Activated T-cell treated with anti-CD3 and anti-CD28 coated beads, Interleukin-2, amount 50 U/mL, for 4 hours (primary cell): ENCODE measurements around the gene LGALS9. TPM values are rescaled to one million over a fixed set of nuclear protein-coding genes. Genes with fewer than 3 reads are reported as not detected.

Experiments used
- ATAC-seq, 2 donors: fragments of 200-7000 bp; cut with Tn5 transposase; one replicate each; pipeline ENCODE4 v1.10.0; 2021
- DNase-seq: peaks from one replicate; pipeline ENCODE4 v3.0.0-alpha.2; 2020
- H3K27me3 Mint-ChIP-seq: one replicate; pipeline ENCODE4 v1.8.0; 2021; ENCODE audit warnings: low read depth, mixed read lengths
- H3K36me3 Mint-ChIP-seq: one replicate; pipeline ENCODE4 v1.8.0; 2022; ENCODE audit warnings: mixed read lengths; ENCODE audit not compliant: insufficient read depth
- H3K4me1 Mint-ChIP-seq: one replicate; pipeline ENCODE4 v1.8.0; 2021; ENCODE audit warnings: low read depth, mixed read lengths
- H3K4me3 Mint-ChIP-seq: one replicate; pipeline ENCODE4 v1.8.0; 2021; ENCODE audit warnings: mild to moderate bottlenecking, moderate library complexity, mixed read lengths
- H3K9me3 Mint-ChIP-seq: one replicate; pipeline ENCODE4 v1.8.0; 2021; ENCODE audit warnings: mixed read lengths
- total RNA-seq, 3 donors: library from RNA; stranded (reverse); gene quantifications; one replicate each; pipeline ENCODE4 v1.2.1, GENCODE V29; 2021

LGALS9 gene
- total RNA-seq = 10 to 100 TPM; 13.4 to 21.8 (median 16.4) TPM

- DNase-seq = no peak
- Mint-ChIP-seq H3K27me3 (no peaks in the 10 kb centered on the region), H3K4me1 (peaks cover 53% of the 10 kb centered on the region), H3K4me3 (peak within 1 kb of the TSS; percentile 83), H3K9me3 (no peaks in the 10 kb centered on the region), H3K36me3 (peaks cover 7% of the 10 kb centered on the region)
- peak; percentile 65 to 71 for ATAC-seq
These were observed at the start of gene LGALS9 for GRCh38 chr17:27630607-27631410. LGALS9 (plus strand) TSS chr17:27631188; CDS start chr17:27631266, 78 bp downstream.

- DNase-seq = no peak
- no peak for ATAC-seq
- no peak overlapping the region for H3K4me3 Mint-ChIP-seq
- H3K9me3 Mint-ChIP-seq = no peaks in the 10 kb centered on the region
- peaks cover 19% of the 10 kb centered on the region for H3K36me3 Mint-ChIP-seq
- H3K4me1 Mint-ChIP-seq = peaks cover 16% of the 10 kb centered on the region
- H3K27me3 Mint-ChIP-seq = no peaks in the 10 kb centered on the region
These were observed 48.3 kb upstream of the LGALS9 start for GRCh38 chr17:27582696-27583095.

- Mint-ChIP-seq H3K36me3 (peaks cover 27% of the 10 kb centered on the region), H3K4me1 (no peaks in the 10 kb centered on the region), H3K9me3 (no peaks in the 10 kb centered on the region), H3K4me3 (no peak overlapping the region), H3K27me3 (no peaks in the 10 kb centered on the region)
- DNase-seq (no peak), ATAC-seq (no peak)
These were observed 45.8 kb upstream of the LGALS9 start for GRCh38 chr17:27585153-27585681.

GRCh38 chr17:27585792-27586191 is 45.2 kb upstream of the LGALS9 start:
- ATAC-seq (no peak), DNase-seq (no peak)
- Mint-ChIP-seq H3K4me3 (no peak overlapping the region), H3K4me1 (no peaks in the 10 kb centered on the region), H3K36me3 (peaks cover 27% of the 10 kb centered on the region), H3K27me3 (no peaks in the 10 kb centered on the region), H3K9me3 (no peaks in the 10 kb centered on the region)

- Mint-ChIP-seq H3K4me3 (no peak overlapping the region), H3K4me1 (no peaks in the 10 kb centered on the region), H3K27me3 (no peaks in the 10 kb centered on the region), H3K9me3 (no peaks in the 10 kb centered on the region), H3K36me3 (peaks cover 30% of the 10 kb centered on the region)
- DNase-seq = no peak
- ATAC-seq = no peak
These were observed 44.7 kb upstream of the LGALS9 start for GRCh38 chr17:27586203-27586721.

- Mint-ChIP-seq H3K27me3 (no peaks in the 10 kb centered on the region), H3K36me3 (peaks cover 32% of the 10 kb centered on the region), H3K9me3 (no peaks in the 10 kb centered on the region), H3K4me3 (no peak overlapping the region), H3K4me1 (no peaks in the 10 kb centered on the region)
- ATAC-seq (no peak), DNase-seq (no peak)
These were observed 42.6 kb upstream of the LGALS9 start for GRCh38 chr17:27588354-27588753.

- no peaks in the 10 kb centered on the region for H3K9me3 Mint-ChIP-seq
- ATAC-seq (no peak), DNase-seq (no peak)
- no peaks in the 10 kb centered on the region for H3K27me3 Mint-ChIP-seq
- H3K36me3 Mint-ChIP-seq = peaks cover 30% of the 10 kb centered on the region
- no peak overlapping the region for H3K4me3 Mint-ChIP-seq
- peaks cover 4% of the 10 kb centered on the region for H3K4me1 Mint-ChIP-seq
These were observed 40.1 kb upstream of the LGALS9 start for GRCh38 chr17:27590864-27591263.

GRCh38 chr17:27591986-27592385 is 39.0 kb upstream of the LGALS9 start:
- Mint-ChIP-seq H3K9me3 (no peaks in the 10 kb centered on the region), H3K36me3 (peaks cover 33% of the 10 kb centered on the region), H3K4me3 (no peak overlapping the region), H3K27me3 (no peaks in the 10 kb centered on the region), H3K4me1 (peaks cover 4% of the 10 kb centered on the region)
- ATAC-seq (no peak), DNase-seq (no peak)

- DNase-seq (no peak), ATAC-seq (no peak)
- peaks cover 32% of the 10 kb centered on the region for H3K36me3 Mint-ChIP-seq
These were observed 37.6 kb upstream of the LGALS9 start for GRCh38 chr17:27593232-27593856.

GRCh38 chr17:27593857-27594255 is 37.1 kb upstream of the LGALS9 start:
- no peak for DNase-seq

More at GRCh38 chr17:27593232-27593856, 37.6 kb upstream of the LGALS9 start:
- peaks cover 4% of the 10 kb centered on the region for H3K4me1 Mint-ChIP-seq
- no peaks in the 10 kb centered on the region for H3K9me3 Mint-ChIP-seq
- H3K27me3 Mint-ChIP-seq = no peaks in the 10 kb centered on the region
- H3K4me3 Mint-ChIP-seq = no peak overlapping the region

GRCh38 chr17:27595208-27595607 is 35.8 kb upstream of the LGALS9 start:
- H3K36me3 Mint-ChIP-seq = peaks cover 28% of the 10 kb centered on the region
- no peaks in the 10 kb centered on the region for H3K27me3 Mint-ChIP-seq
- ATAC-seq (peak; percentile 59 to 72), DNase-seq (no peak)
- H3K4me1 Mint-ChIP-seq = peaks cover 6% of the 10 kb centered on the region
- no peak overlapping the region for H3K4me3 Mint-ChIP-seq
- H3K9me3 Mint-ChIP-seq = no peaks in the 10 kb centered on the region

More at GRCh38 chr17:27593857-27594255, 37.1 kb upstream of the LGALS9 start:
- Mint-ChIP-seq H3K9me3 (no peaks in the 10 kb centered on the region), H3K4me1 (peaks cover 4% of the 10 kb centered on the region), H3K36me3 (peaks cover 31% of the 10 kb centered on the region), H3K4me3 (no peak overlapping the region), H3K27me3 (no peaks in the 10 kb centered on the region)
- ATAC-seq = no peak

GRCh38 chr17:27596096-27596495 is 34.9 kb upstream of the LGALS9 start:
- Mint-ChIP-seq H3K27me3 (no peaks in the 10 kb centered on the region), H3K36me3 (peaks cover 27% of the 10 kb centered on the region), H3K4me1 (peaks cover 6% of the 10 kb centered on the region), H3K4me3 (no peak overlapping the region), H3K9me3 (no peaks in the 10 kb centered on the region)
- ATAC-seq = no peak
- DNase-seq = no peak

- no peaks in the 10 kb centered on the region for H3K27me3 Mint-ChIP-seq
- H3K4me3 Mint-ChIP-seq = no peak overlapping the region
- H3K36me3 Mint-ChIP-seq = peaks cover 27% of the 10 kb centered on the region
- peaks cover 6% of the 10 kb centered on the region for H3K4me1 Mint-ChIP-seq
- ATAC-seq (no peak), DNase-seq (no peak)
- H3K9me3 Mint-ChIP-seq = no peaks in the 10 kb centered on the region
These were observed 34.3 kb upstream of the LGALS9 start for GRCh38 chr17:27596566-27597187.

GRCh38 chr17:27597188-27597580 is 33.8 kb upstream of the LGALS9 start:
- H3K9me3 Mint-ChIP-seq = no peaks in the 10 kb centered on the region
- ATAC-seq = no peak
- no peak overlapping the region for H3K4me3 Mint-ChIP-seq
- no peaks in the 10 kb centered on the region for H3K27me3 Mint-ChIP-seq
- DNase-seq = no peak
- H3K36me3 Mint-ChIP-seq = peaks cover 27% of the 10 kb centered on the region
- H3K4me1 Mint-ChIP-seq = peaks cover 6% of the 10 kb centered on the region
